Muscle of arm (tissue), 12 donors: ENCODE data around the gene APP. TPM values are rescaled to one million over a fixed set of nuclear protein-coding genes. Genes with fewer than 3 reads are reported as not detected.

Source experiments
- DNase-seq: peaks from one replicate; pipeline ENCODE4 v3.0.0-alpha.2; 2013
- polyA plus RNA-seq, 12 donors: library from polyadenylated mRNA; unstranded; fragments of 120-200 nt; gene quantifications; one replicate each; pipeline ENCODE4 v1.2.1, GENCODE V29; 2013; ENCODE audit not compliant: insufficient read length in 12 of 12

The APP gene
- polyA plus RNA-seq, 12 donors = 231 to 471 (median 275) TPM; not detected in 1

DNA sequence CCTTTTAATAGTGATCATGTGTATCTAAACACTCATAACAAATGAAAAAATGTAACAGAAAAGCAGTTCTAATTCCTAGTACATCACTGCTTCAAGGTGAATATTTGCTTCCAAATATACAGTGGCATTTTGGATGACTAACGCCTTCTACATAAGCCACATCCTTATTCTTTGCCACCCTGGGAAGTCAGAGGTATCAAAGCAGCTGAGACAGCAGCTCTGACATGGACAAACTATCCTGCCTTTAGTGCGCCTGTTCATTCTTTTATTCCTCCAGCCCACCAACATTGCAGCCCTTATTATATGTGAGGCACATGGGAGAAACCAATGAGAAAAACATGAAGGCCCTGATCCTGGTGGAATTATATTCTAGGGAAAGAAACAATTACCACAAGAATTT lies 183.0 kb downstream of the APP start:
- DNase-seq = no peak

DNA sequence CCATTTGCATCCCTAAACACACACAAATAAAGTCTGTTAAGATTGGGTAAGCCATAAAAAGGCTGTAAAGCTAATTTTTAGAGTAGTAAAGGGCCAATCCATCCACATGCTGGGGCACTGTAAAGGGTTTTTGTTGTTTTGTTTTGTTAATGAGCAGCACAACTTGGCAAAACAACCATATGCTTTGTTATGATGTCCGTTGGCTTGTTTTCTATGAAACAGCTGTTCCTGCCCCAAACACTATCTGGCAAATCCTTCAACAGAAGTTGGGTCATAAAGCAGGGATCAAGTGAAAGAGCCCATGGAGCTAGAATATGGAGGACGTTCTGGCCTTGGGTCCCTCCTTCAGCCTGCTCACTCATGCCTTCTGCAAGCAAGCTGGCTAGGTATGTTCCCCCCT lies 183.6 kb downstream of the APP start:
- no peak for DNase-seq

DNA sequence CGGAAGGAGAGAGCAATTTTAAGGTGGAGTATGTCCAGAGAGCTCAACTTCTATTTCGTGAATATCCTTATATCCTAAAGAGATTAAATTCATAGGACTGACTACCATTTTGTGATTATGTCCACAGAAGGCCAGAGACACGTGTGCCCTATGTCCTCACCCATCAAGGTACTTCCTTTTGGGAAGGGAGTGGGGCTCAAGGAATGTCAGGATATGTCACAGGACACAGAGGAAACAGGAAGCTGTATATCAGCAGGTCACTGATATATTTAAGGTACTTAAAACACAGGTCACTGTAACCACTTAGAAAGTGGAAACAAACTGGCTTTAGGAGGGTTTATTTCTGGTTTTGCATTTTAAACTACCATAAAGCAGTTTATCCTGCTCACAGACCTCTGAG lies 184.6 kb downstream of the APP start:
- no peak for DNase-seq

DNA sequence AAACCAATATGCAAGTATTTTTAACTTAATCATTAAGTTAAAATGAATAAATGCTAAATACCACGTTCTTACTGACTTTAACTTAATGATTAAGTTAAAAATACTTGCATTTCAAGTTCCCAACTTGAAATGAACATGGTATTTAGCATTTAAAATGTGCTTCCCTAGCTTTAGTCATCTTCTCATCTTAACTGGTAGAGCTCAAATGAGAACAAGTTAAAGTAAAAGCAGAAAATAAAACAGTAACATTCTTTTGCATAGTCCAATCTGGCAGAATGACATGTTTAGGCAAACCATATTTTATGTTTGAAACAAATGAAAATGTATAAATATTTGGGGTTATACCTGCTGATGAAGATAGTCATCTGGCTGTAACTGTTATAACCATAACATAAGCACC lies 186.0 kb downstream of the APP start:
- DNase-seq = no peak

DNA sequence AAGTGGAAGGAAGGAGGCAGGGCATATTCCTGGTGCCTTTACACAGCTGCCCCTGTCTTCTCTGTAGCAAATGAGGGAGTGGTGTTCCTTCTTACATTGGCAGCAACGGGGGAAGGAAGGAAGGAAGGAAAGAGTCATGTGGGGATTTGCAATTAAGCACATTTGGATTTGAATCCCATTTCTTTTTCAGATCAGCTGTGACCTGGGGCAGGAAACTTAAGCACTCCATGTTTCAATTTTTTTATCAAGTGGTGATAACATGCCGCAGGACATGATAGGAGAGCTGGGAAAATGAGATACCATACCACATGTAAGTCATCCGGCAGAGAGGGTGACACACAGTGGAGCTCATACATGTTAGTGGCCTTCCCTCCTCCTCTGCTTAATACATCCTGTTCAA lies 186.8 kb downstream of the APP start:
- no peak for DNase-seq

DNA sequence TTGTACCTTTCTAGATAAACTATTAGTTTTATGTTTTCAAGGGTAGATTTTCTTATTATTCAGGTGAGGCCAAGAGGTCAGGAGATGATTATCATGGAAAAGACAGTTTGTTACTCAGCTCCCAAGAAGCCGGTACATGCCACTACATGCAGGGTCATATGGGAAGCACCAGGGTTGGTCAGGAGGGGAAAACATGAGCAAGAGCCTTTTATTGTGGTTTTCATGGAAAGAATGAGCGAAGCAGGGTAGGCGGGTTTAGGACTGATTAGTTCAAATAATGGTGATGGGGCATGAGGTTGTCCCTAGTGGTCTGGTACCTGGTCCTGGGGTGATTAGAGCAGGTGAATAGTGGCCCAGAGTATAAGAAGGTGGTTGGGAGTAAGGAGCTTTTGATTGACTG lies 189.9 kb downstream of the APP start:
- DNase-seq = no peak

DNA sequence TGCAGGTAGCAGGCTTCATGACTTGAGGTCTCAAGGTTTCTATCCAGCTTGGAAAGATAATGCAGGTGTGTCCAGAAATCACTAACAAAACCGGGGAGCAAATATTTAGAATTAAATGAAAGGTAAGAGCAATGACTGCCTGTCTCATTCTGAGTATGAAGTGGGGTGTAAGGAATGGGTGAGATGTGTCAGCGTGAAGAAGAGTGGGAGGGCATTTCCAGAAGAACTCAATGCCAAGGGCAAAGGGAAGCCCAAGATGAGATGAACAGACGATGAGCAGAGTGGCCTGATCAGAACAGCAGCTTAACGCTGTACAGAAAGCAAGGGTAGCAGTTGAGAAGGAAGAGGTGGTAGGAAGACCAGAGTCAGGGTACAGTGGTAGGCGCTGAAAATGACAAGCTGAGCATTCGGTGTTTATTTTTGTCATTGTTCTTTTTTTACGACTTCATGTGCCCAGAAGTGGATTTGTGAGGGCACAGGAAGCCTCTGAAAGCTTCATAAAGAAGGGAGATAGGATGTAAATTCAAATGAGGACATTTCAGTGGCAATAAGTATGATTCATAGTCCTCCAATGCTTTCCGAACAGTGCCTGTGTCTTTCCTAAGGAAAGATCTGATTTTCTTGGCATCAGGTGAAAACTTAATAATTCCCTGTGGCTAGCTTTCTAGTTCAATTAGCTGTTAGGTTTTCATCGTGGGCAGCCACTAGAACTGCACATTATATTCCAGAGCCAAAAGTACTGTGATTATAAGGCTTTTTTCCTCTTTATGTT lies 190.5 kb downstream of the APP start:
- no peak for DNase-seq

DNA sequence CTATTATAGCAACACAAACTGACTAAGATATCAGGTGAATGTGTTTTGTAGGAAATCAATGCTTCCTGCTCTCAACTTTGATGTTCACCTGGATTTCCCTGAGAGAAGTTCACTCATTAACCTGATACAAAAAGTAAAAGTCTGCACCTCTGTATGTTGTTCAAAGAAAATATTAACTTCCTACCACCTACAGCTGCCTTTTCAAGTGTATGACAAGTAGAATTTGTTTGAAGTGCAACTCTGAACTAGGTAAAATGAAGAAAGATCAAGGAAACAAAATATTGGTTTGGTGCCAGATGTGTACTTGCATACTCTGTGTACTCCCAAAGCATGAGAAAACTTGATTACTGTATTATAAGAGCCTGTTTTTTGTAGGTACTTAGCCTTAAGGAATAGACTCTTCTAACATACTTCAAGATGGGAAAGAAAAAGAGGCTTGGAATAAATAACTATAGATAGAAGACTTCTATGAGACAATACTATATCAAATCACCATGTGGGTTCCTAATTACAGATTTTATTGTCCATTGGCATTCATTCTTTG lies 193.4 kb downstream of the APP start:
- no peak for DNase-seq

DNA sequence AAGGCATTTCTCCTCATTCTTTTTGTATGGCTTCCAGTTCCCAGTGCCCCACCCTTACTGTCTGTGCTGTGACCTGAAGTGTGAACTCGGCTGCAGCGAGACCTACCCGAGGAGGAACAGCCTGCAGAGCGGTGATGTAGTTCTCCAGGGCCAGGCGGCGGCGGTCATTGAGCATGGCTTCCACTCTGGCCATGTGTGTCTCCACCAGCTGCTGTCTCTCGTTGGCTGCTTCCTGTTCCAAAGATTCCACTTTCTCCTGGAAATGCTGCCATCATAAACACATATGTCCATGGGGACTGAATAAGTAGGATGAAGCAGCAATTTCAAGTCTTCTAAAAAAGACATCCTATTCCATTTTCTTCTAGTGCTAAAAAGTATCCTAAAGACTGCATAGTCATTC lies 195.6 kb downstream of the APP start:
- no peak for DNase-seq

DNA sequence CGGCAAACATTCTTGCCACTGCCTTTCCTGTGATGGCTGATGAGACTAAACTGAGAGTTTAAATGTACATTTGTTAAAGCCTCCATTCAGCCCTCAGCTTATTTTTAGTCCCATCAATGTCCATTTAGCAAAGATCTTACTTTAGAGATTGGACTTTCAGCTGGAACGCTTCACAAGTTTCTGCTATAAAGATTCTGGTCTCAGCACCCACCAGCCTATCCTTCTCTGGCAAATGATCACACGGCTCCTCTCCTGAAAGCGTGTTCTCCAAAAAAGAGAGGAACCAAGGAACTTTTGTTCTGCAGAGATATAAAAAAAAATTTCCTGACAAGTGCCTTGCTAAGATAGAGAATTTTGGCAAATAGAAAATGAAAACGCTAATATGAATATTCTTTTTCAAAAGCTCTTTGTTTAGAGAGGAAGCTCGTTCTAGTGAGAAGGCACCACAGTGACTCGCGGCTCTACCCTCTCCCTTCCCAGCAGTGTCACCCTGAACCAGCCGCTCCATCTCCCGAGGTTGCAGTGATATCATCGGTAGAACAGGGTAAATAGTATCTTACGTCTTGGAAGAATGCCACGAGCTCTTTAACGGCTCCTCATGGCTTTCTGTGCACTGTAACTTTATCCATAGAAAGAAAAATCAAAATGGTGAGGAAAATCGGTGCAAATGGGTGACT lies 200.2 kb downstream of the APP start:
- no peak for DNase-seq

DNA sequence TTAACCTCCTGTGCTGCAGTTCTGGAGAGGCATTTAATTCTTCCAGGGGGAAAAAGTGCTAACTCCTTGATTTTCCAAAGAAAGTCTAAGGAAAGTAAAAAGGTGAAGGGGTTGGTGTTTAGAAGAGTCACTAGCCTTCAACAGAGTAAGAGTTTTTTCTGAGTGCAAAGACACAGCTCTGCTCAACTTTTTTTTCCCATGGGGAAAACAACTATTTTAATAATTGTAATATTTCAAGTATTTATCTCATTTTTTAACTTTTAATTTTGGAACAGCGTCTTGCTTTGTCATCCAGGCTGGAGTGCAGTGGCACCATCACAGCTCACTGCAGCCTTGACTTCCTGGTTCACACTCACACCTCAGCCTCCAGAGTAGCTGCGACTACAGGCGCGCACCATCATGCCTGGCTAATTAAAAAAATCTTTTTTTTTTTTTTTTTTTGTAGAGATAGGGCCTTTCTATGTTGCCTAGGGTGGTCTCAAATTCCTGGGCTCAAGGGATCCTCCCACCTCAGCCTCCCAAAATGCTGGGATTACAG lies 202.6 kb downstream of the APP start:
- no peak for DNase-seq

DNA sequence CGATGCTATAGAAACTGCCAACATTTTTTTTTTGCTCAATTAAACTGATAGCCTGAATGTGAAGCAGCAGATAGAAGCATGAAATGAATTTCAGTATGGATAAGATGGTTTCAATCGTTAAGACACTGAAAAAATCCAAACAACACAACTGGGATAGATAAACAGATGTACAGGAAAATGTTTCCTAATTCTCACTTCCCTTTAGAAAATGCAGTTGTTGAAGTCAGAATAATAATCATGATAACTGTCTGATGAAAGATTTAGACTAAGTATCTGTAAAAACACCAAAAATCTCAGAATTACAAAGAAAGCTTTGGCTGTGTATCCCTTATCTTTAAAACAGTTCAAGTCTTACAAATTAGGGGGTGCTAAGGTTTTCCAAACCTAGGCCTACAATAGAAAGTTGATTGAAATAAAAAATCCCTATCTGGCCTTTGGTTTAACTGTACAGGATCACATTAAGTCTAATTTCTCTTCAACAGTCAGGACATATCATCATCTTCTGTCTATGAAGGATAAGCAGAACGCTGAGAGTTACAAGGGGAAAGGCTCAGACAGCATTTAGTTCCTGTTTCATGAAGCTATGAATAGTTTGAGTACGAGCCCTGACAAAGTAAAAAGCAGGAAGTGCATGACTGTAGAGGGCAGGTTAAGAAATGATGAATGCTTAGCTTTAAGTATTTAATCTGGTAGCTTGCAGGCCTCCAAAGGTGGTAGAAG lies 203.2 kb downstream of the APP start:
- DNase-seq = no peak

DNA sequence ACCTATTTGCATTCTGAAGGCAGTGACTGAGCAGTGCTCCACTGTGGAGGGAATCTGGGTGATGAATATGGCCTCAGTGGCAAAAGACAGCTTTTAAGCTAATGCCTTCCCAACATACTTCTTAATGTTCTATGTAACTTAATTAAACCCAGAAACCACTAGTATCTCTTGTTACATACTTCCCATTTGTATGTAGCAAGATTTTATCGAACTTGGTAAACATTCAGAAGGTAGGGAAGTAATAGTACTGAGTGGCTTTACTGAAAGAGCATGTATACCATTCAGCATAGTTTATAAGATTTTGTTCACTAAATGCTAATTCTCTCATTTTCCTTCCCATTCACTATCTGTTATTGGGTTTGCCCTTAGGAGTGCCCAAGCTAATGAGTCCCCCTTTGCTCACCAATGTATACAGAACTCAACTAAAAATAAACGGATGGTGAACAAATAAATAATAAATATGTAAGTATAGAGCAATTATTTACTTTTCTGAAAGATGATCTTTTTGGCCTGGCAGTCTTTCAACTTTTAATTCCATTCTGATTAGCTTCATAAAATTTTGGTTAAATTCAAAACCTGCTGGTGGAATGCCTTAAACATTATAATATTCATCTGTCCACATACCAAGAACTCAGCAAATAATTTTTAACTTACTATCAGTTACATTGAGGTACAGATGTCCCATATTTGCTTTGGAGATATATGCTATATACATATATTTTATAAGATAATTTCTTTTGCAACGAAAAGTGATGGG lies 204.4 kb downstream of the APP start:
- no peak for DNase-seq

DNA sequence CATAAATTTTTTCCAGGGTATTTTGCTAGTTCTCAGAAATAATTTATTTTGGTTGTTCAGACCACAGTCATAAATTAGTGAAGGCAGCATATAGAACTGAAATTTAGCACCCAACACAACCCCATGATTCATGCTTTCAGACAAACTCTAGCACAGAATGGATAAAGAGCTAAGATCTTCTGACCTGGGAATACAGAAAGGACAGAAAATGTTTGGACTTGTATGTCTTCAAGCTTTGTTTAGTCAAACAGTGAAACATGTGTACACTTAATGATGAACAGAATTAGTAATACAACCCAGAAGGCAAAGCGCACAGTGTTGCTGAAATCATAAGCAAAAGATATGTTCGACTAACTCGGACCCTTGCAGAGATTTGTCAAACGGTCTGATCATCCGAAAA lies 205.6 kb downstream of the APP start:
- no peak for DNase-seq

DNA sequence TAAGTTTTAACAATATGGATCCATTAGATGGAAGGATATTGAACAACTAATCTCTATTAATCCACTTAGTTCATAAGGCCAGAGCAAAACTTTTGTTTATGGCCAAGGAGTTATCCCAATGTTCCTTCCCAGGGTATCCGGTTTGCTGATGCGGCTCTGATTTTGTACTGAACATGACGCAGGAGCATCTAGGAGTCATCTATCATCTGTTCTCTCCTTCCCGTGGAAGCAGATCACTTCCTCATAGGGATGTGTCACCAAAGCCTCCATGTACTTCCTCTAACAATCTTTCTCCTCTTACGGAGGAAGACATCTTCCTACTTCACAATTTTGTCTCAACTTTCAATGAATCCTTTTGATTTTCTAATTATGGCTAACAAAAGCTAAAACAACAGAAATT lies 206.6 kb downstream of the APP start:
- no peak for DNase-seq

DNA sequence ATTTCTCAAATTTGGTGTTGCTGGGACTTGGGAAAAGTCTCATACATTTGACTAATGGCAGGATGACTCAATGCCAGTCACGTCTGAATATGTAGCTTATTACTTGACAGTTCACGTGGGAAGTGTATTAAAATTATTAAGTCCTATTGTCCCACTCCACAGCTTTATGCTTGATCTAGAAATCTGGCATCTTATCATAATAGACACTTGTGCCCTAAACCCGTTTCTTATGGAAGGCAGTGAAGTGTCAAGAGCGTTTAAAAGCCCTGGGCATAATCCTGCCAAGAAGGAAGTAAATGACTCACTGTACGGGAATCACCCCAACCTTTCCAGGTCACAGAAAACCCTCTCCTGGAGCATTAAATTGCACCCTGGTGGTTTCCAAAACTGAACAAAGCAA lies 207.4 kb downstream of the APP start:
- no peak for DNase-seq

DNA sequence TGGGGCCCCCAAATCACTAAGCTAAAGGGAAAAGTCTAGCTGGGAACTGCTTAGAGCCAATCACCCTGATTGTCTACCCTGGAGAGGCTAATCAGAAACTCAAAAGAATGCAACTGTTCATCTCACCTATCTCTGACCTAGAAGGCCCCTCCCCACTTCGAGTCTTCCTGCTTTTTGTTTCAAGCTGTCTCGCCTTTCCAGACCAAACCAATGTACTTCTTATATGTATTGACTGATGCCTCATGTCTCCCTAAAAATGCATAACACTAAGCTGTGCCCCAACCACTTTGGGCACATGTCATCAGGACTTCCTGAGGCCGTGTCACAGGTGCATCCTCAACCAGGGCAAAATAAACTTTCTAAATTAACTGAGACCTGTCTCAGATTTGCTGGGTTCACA lies 209.5 kb downstream of the APP start:
- no peak for DNase-seq

DNA sequence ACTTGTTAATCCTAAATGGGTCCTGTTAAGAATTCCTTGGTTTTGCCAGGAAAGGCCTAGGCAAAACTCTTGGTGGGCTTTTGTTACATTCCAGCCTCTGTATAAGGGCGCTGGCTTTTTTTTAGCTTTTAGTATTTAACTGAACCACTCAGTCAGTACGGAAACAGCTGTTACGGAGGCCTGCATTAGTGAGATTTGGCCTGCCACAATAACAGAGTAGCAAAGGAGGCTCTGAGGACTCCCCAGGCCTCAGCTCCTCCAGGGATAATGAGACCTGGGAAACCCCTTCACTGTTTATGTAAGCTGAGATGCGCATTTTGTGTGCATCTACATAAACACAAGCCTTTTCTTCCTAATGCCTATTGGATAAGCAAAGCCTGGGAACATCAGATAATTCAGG lies 210.2 kb downstream of the APP start:
- DNase-seq = no peak

DNA sequence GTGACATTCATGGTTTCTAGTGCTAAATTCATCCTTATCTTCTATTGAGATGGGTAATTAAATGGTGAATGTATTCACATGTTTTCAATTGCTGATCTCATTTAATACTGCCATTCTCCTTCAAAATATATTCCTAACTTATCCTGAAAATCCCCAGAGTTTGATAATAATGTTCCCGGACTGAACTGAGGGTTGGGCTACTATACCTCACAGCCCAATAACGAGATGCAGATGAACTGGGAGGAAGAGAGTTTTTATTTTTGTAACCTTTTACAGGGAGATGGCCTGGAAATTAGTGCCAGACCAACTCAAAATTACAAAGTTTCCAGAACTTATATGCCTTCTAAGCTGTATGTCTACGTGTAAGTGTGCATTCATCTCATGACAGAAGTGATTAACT lies 210.8 kb downstream of the APP start:
- no peak for DNase-seq

DNA sequence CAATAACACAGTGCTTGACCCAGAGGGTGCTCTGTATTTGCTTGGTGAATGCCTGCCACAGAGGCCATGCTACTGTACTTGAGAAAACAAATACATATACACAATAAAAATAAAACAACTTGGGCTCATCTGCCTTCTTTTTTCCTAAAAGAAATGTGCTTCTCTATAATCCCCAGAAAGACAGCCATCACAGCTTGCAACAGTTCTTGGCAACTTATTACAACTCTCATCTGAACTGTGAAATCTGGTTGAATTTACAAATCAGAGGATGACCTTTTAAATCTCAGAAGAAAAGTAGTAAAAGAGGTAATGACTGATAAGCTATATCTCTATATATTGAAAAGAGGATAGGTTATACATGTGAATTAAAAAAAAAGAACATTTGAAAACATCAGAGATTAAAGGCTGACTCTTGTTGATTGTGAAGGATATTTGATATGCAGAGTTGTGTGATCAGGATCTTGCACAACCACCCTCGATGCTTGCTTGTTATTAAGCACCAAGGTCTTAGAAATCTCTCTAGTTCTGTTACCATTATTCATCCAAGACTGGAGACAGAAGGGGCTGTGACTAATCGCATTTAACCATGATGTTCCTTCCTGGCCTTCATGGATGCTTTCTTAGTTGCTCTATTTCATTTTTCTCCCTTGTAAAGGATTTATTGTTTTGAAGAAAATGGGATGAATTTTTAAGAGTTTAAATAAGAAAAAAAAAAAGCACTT lies 213.4 kb downstream of the APP start:
- no peak for DNase-seq

DNA sequence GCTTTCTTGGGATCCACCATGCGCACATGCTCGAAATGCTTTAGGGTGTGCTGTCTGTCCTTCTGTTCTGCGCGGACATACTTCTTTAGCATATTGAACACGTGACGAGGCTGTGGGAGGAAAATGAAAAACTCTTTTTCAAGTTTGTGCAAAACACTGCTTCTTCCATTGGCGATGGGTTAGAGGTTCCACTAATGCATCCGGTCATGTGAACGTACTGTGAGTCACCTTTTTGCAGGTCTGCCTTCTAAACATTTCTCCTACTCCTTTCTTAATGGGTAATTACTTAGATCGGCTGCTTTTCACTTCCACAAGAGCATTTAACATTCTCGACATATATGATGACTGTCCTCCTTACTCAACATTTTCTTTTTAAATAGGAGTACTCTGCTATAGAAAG lies 214.9 kb downstream of the APP start:
- DNase-seq = no peak
